ENCODE results near the gene CYP1B1.

The CYP1B1 gene

GRCh38 chr2:38070438-38070837 is 5.5 kb downstream of the CYP1B1 start:
- H3K9me3 ChIP-seq (ENCODE audit: control insufficient read depth, low read length) = no peaks in the 10 kb centered on the region
- peaks cover 34% of the 10 kb centered on the region for H3K36me3 ChIP-seq (ENCODE audit: control insufficient read depth, insufficient read depth, low read length, severe bottlenecking)
- no peak overlapping the region for H3K9ac ChIP-seq (ENCODE audit: low read length)
- H3K4me1 ChIP-seq (ENCODE audit: control insufficient read depth, insufficient read depth, low read length) = peaks cover 69% of the 10 kb centered on the region
- DNase-seq (ENCODE audit: low read depth) = no peak
- H3K4me3 ChIP-seq (ENCODE audit: low read length) = peak overlapping the region; percentile 49
- H3K27me3 ChIP-seq (replicated peaks; ENCODE audit: control insufficient read depth, insufficient read depth, low read length) = no peaks in the 10 kb centered on the region

GRCh38 chr2:38068234-38068633 is 7.7 kb downstream of the CYP1B1 start:
- peak overlapping the region; percentile 39 for H3K9ac ChIP-seq (ENCODE audit: low read length)
- H3K4me3 ChIP-seq (ENCODE audit: low read length) = peak overlapping the region; percentile 57
- no peak for DNase-seq (ENCODE audit: low read depth)
- no peaks in the 10 kb centered on the region for H3K9me3 ChIP-seq (ENCODE audit: control insufficient read depth, low read length)
- H3K27me3 ChIP-seq (replicated peaks; ENCODE audit: control insufficient read depth, insufficient read depth, low read length) = no peaks in the 10 kb centered on the region
- peaks cover 39% of the 10 kb centered on the region for H3K36me3 ChIP-seq (ENCODE audit: control insufficient read depth, insufficient read depth, low read length, severe bottlenecking)
- peaks cover 60% of the 10 kb centered on the region for H3K4me1 ChIP-seq (ENCODE audit: control insufficient read depth, insufficient read depth, low read length)

- Histone ChIP-seq H3K36me3 (ENCODE audit: control insufficient read depth, insufficient read depth, low read length, severe bottlenecking) (peaks cover 39% of the 10 kb centered on the region), H3K4me3 (ENCODE audit: low read length) (peak overlapping the region; percentile 42), H3K27me3 (replicated peaks; ENCODE audit: control insufficient read depth, insufficient read depth, low read length) (no peaks in the 10 kb centered on the region), H3K9ac (ENCODE audit: low read length) (peak overlapping the region; percentile 37), H3K9me3 (ENCODE audit: control insufficient read depth, low read length) (no peaks in the 10 kb centered on the region), H3K4me1 (ENCODE audit: control insufficient read depth, insufficient read depth, low read length) (peaks cover 44% of the 10 kb centered on the region)
- no peak for DNase-seq (ENCODE audit: low read depth)
Observed at GRCh38 chr2:38066421-38067115, 9.4 kb downstream of the CYP1B1 start.

- no peaks in the 10 kb centered on the region for H3K27me3 ChIP-seq (replicated peaks; ENCODE audit: control insufficient read depth, insufficient read depth, low read length)
- H3K9me3 ChIP-seq (ENCODE audit: control insufficient read depth, low read length) = no peaks in the 10 kb centered on the region
- H3K4me3 ChIP-seq (ENCODE audit: low read length) = peak overlapping the region; percentile 42
- H3K9ac ChIP-seq (ENCODE audit: low read length) = no peak overlapping the region
- DNase-seq (ENCODE audit: low read depth) = no peak
- peaks cover 36% of the 10 kb centered on the region for H3K4me1 ChIP-seq (ENCODE audit: control insufficient read depth, insufficient read depth, low read length)
- peaks cover 33% of the 10 kb centered on the region for H3K36me3 ChIP-seq (ENCODE audit: control insufficient read depth, insufficient read depth, low read length, severe bottlenecking)
Observed at GRCh38 chr2:38065502-38066135, 10.3 kb downstream of the CYP1B1 start.

GRCh38 chr2:38064801-38065501 is 11.0 kb downstream of the CYP1B1 start:
- H3K4me3 ChIP-seq (ENCODE audit: low read length) = no peak overlapping the region
- peaks cover 27% of the 10 kb centered on the region for H3K36me3 ChIP-seq (ENCODE audit: control insufficient read depth, insufficient read depth, low read length, severe bottlenecking)
- peaks cover 34% of the 10 kb centered on the region for H3K4me1 ChIP-seq (ENCODE audit: control insufficient read depth, insufficient read depth, low read length)
- H3K27me3 ChIP-seq (replicated peaks; ENCODE audit: control insufficient read depth, insufficient read depth, low read length) = no peaks in the 10 kb centered on the region
- no peaks in the 10 kb centered on the region for H3K9me3 ChIP-seq (ENCODE audit: control insufficient read depth, low read length)
- no peak for DNase-seq (ENCODE audit: low read depth)
- H3K9ac ChIP-seq (ENCODE audit: low read length) = no peak overlapping the region

- Histone ChIP-seq H3K4me3 (ENCODE audit: low read length) (no peak overlapping the region), H3K9me3 (ENCODE audit: control insufficient read depth, low read length) (no peaks in the 10 kb centered on the region), H3K4me1 (ENCODE audit: control insufficient read depth, insufficient read depth, low read length) (peaks cover 2% of the 10 kb centered on the region), H3K27me3 (replicated peaks; ENCODE audit: control insufficient read depth, insufficient read depth, low read length) (no peaks in the 10 kb centered on the region), H3K36me3 (ENCODE audit: control insufficient read depth, insufficient read depth, low read length, severe bottlenecking) (peaks cover 5% of the 10 kb centered on the region), H3K9ac (ENCODE audit: low read length) (no peak overlapping the region)
- DNase-seq (ENCODE audit: low read depth) = no peak
Observed at GRCh38 chr2:38060236-38061018, 15.5 kb downstream of the CYP1B1 start.

- Histone ChIP-seq H3K27me3 (replicated peaks; ENCODE audit: control insufficient read depth, insufficient read depth, low read length) (no peaks in the 10 kb centered on the region), H3K4me1 (ENCODE audit: control insufficient read depth, insufficient read depth, low read length) (no peaks in the 10 kb centered on the region), H3K4me3 (ENCODE audit: low read length) (no peak overlapping the region), H3K36me3 (ENCODE audit: control insufficient read depth, insufficient read depth, low read length, severe bottlenecking) (no peaks in the 10 kb centered on the region), H3K9me3 (ENCODE audit: control insufficient read depth, low read length) (no peaks in the 10 kb centered on the region), H3K9ac (ENCODE audit: low read length) (no peak overlapping the region)
- DNase-seq (ENCODE audit: low read depth) = no peak
Observed at GRCh38 chr2:38057651-38058410, 18.1 kb downstream of the CYP1B1 start.

- Histone ChIP-seq H3K4me3 (ENCODE audit: low read length) (no peak overlapping the region), H3K4me1 (ENCODE audit: control insufficient read depth, insufficient read depth, low read length) (no peaks in the 10 kb centered on the region), H3K27me3 (replicated peaks; ENCODE audit: control insufficient read depth, insufficient read depth, low read length) (no peaks in the 10 kb centered on the region), H3K9me3 (ENCODE audit: control insufficient read depth, low read length) (no peaks in the 10 kb centered on the region), H3K9ac (ENCODE audit: low read length) (no peak overlapping the region), H3K36me3 (ENCODE audit: control insufficient read depth, insufficient read depth, low read length, severe bottlenecking) (no peaks in the 10 kb centered on the region)
- no peak for DNase-seq (ENCODE audit: low read depth)
Observed at GRCh38 chr2:38056216-38056615, 19.7 kb downstream of the CYP1B1 start.

- Histone ChIP-seq H3K9me3 (ENCODE audit: control insufficient read depth, low read length) (no peaks in the 10 kb centered on the region), H3K9ac (ENCODE audit: low read length) (no peak overlapping the region), H3K36me3 (ENCODE audit: control insufficient read depth, insufficient read depth, low read length, severe bottlenecking) (no peaks in the 10 kb centered on the region), H3K4me3 (ENCODE audit: low read length) (no peak overlapping the region), H3K27me3 (replicated peaks; ENCODE audit: control insufficient read depth, insufficient read depth, low read length) (no peaks in the 10 kb centered on the region), H3K4me1 (ENCODE audit: control insufficient read depth, insufficient read depth, low read length) (no peaks in the 10 kb centered on the region)
- no peak for DNase-seq (ENCODE audit: low read depth)
Observed at GRCh38 chr2:38045811-38046210, 30.1 kb downstream of the CYP1B1 start.

- H3K4me1 ChIP-seq (ENCODE audit: control insufficient read depth, insufficient read depth, low read length) = peaks cover 35% of the 10 kb centered on the region
- peak overlapping the region; percentile 77 for H3K4me3 ChIP-seq (ENCODE audit: low read length)
- DNase-seq (ENCODE audit: low read depth) = no peak
- no peaks in the 10 kb centered on the region for H3K27me3 ChIP-seq (replicated peaks; ENCODE audit: control insufficient read depth, insufficient read depth, low read length)
- H3K36me3 ChIP-seq (ENCODE audit: control insufficient read depth, insufficient read depth, low read length, severe bottlenecking) = no peaks in the 10 kb centered on the region
- H3K9ac ChIP-seq (ENCODE audit: low read length) = peak overlapping the region; percentile 89
- H3K9me3 ChIP-seq (ENCODE audit: control insufficient read depth, low read length) = no peaks in the 10 kb centered on the region
Observed at GRCh38 chr2:38039121-38039910, 36.6 kb downstream of the CYP1B1 start.

Measured in adipocyte (in vitro differentiated cells).